ENCODE measurements around the gene ZNF101. TPM values are rescaled to one million over a fixed set of nuclear protein-coding genes. Genes with fewer than 3 reads are reported as not detected.
"Not testable (repeated sequence)": the region's sequence is repeated elsewhere in the genome, so short reads cannot be mapped to it uniquely, and the experiment has no call there.

The ZNF101 gene
- total RNA-seq, 1 experiment from 2014 or later, result 51.4 TPM

DNA sequence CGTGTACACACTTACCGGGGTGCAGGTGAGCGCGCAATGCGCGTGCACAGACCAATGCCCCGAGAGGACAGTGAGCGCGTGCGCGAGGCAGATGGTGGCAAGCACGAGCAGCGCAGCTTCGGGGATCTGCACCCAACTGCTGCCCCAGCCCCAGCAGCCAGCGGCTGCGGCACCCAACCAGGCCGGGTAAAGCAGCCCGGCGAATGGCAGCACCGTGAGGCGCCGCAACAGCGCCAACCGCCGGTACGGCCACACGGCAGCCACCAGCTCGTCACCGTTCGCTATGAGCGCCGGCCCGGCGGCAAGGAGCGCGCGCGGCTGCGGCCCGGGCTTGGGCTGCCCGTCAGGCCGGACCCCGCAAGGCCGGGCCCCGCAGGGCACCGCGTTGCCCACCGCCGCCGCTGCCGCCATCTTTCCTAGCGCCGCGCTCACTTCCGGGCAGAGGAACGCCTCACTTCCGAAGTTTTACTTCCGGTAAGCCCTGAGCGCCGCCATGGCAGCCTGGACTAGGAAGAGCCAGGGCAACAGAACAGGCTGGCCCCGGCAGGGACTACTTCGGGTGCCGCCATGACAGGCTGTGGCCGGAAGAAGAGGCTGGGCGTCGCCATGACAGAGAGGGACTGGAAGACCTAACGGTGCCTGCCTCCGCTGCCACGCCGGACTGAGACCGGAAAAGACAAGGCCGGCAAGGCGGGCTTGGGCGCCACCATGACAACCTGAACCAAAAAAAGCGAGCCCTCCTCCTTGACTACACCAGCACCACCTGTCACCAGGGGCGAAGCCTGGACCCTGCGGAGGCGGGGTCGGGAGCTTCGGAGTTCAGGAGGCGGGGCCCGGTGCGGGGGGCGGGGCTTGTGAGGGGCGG, 5.2 kb upstream of the ZNF101 start, which contains the start of gene ATP13A1 (continued):
- TF ChIP-seq ETV6 (CRISPR knock-in tag; IDR thresholded peaks at IDR 0.05) (peak; percentile 83; the same call in 1 of the 2 replicates), NFE2L1 (CRISPR knock-in tag; IDR thresholded peaks at IDR 0.05) (0 out of 2 replicates have a peak, but pooled peaks have one; percentile 57), CREM (CRISPR knock-in tag; IDR thresholded peaks at IDR 0.05) (peak; percentile 69; the same call in 1 of the 2 replicates)
- TF ChIP-seq, protein P1, sequence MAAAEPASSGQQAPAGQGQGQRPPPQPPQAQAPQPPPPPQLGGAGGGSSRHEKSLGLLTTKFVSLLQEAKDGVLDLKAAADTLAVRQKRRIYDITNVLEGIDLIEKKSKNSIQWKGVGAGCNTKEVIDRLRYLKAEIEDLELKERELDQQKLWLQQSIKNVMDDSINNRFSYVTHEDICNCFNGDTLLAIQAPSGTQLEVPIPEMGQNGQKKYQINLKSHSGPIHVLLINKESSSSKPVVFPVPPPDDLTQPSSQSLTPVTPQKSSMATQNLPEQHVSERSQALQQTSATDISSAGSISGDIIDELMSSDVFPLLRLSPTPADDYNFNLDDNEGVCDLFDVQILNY (CRISPR knock-in tag; IDR thresholded peaks at IDR 0.05), result no peak

DNA sequence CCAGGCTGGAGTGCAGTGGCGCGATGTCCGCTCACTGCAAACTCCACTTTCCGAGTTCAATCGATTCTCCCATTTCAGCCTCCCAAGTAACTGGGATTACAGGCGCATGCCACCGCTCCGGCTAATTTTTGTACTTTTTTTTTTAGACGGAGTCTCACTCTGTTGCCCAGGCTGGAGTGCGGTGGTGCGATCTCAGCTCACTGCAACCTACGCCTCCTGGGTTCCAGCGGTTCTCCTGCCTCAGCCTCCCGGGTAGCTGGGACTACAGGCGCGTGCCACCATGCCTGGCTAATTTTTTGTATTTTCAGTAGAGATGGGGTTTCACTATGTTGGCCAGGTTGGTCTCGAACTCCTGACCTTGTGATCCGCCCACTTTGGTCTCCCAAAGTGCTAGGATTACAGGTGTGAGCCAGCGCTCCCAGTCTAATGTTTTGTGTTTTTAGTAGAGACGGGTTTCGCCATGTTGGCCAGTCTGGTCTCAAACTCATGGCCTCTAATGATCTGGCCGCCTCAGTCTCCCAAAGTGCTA, 3.2 kb upstream of the ZNF101 start:
- H3K27me3 Mint-ChIP-seq (ENCODE audit: low read depth); H3K9me3 Mint-ChIP-seq; H3K27ac Mint-ChIP-seq; DNase-seq (ENCODE audit: low spot score); H3K36me3 Mint-ChIP-seq; POLR2A ChIA-PET; H3K4me3 Mint-ChIP-seq; ATAC-seq: not testable (repeated sequence)
- peaks cover 28% of the 10 kb centered on the region for H3K4me1 Mint-ChIP-seq
- CTCF ChIA-PET, result interaction anchor here (2.3 kb wide), 1 partner anchor 22 kb away, joined by 10 read pairs; the partner anchor contains the start of gene GMIP

DNA sequence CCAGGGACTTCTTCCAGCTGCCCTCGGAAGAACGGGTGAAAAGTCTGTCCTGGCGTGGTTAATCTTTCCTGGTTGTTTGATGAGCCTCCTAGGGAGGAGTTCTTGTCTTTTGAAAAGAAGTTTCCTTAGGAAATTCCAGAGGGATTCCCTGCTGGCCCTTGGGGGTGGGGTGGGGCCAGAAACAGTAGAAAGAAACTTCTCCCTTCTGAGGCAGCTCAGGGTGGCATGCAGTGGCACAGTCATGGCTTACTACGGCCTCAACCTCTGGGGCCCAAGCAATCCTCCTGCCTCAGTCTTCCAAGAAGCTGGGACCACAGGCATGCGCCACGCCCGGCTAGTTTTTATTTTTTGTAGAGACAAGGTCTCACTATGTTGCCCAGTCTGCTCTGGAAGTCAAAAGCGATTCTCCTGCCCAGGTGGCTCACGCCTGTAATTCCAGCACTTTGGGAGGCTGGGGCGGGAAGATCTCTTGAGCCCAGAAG, 1.5 kb downstream of the ZNF101 start:
- POLR2A ChIA-PET, result interaction anchor here (1.1 to 2.8 kb wide), 4 partner anchors 41 to 196 kb away, joined by 3 to 17 read pairs (median 8); partner anchors contain the start of genes ZNF14 and ZNF253

DNA sequence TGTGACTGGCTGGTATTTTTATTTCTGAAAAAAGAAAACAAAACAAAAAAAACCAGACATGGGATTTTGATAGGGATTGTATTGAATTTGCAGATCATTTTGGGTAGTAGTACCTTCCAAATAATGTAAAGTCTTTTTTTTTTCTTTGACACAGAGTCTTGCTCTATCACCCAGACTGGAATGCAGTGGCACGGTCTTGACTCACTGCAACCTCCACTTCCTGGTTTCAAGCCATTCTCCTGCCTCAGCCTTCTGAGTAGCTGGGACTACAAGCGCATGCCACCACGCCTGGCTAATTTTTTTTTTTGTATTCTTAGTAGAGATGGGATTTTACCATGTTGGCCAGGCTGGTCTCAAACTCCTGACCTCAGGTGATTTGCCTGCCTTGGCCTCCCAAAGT, 4.2 kb downstream of the ZNF101 start:
- ATAC-seq (no peak), DNase-seq (ENCODE audit: low spot score) (no peak)
- ChIA-PET POLR2A (no interaction called here), CTCF (interaction anchor here (0.7 kb wide), 1 partner anchor 118 kb away, joined by 4 read pairs; no protein-coding TSS in a partner anchor)
- Mint-ChIP-seq H3K36me3 (peaks cover 41% of the 10 kb centered on the region), H3K27ac (no peak overlapping the region), H3K4me1 (peaks cover 18% of the 10 kb centered on the region), H3K27me3 (ENCODE audit: low read depth) (no peaks in the 10 kb centered on the region), H3K9me3 (no peaks in the 10 kb centered on the region), H3K4me3 (no peak overlapping the region)
- no peak for TF ChIP-seq ZNF263 (CRISPR knock-in tag; IDR thresholded peaks at IDR 0.05; ENCODE audit: low read depth)
- TF ChIP-seq FOXP1 (CRISPR knock-in tag; IDR thresholded peaks at IDR 0.05; ENCODE audit: borderline replicate concordance), result no peak
- no peak for TF ChIP-seq SMAD3 (CRISPR knock-in tag; IDR thresholded peaks at IDR 0.05; ENCODE audit: borderline replicate concordance)
- TF ChIP-seq NR2C2 (CRISPR knock-in tag; IDR thresholded peaks at IDR 0.05), result no peak
- TF ChIP-seq, protein P2, sequence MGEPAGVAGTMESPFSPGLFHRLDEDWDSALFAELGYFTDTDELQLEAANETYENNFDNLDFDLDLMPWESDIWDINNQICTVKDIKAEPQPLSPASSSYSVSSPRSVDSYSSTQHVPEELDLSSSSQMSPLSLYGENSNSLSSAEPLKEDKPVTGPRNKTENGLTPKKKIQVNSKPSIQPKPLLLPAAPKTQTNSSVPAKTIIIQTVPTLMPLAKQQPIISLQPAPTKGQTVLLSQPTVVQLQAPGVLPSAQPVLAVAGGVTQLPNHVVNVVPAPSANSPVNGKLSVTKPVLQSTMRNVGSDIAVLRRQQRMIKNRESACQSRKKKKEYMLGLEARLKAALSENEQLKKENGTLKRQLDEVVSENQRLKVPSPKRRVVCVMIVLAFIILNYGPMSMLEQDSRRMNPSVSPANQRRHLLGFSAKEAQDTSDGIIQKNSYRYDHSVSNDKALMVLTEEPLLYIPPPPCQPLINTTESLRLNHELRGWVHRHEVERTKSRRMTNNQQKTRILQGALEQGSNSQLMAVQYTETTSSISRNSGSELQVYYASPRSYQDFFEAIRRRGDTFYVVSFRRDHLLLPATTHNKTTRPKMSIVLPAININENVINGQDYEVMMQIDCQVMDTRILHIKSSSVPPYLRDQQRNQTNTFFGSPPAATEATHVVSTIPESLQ (CRISPR knock-in tag; IDR thresholded peaks at IDR 0.05), result no peak
- TF ChIP-seq ETV6 (CRISPR knock-in tag; IDR thresholded peaks at IDR 0.05), result no peak
- TF ChIP-seq, protein P3, sequence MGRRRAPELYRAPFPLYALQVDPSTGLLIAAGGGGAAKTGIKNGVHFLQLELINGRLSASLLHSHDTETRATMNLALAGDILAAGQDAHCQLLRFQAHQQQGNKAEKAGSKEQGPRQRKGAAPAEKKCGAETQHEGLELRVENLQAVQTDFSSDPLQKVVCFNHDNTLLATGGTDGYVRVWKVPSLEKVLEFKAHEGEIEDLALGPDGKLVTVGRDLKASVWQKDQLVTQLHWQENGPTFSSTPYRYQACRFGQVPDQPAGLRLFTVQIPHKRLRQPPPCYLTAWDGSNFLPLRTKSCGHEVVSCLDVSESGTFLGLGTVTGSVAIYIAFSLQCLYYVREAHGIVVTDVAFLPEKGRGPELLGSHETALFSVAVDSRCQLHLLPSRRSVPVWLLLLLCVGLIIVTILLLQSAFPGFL (CRISPR knock-in tag; IDR thresholded peaks at IDR 0.05; ENCODE audit: borderline replicate concordance), result no peak
- TF ChIP-seq CREB1 (CRISPR knock-in tag; IDR thresholded peaks at IDR 0.05), result no peak
- TF ChIP-seq ATF1 (CRISPR knock-in tag; IDR thresholded peaks at IDR 0.05), result no peak
- no peak for TF ChIP-seq SOX15 (CRISPR knock-in tag; IDR thresholded peaks at IDR 0.05)
- no peak for TF ChIP-seq ZNF396 (CRISPR knock-in tag; IDR thresholded peaks at IDR 0.05; ENCODE audit: borderline replicate concordance)
- TF ChIP-seq NFYB (CRISPR knock-in tag; conservative IDR thresholded peaks at IDR 0.05; ENCODE audit: low read depth), result no peak
- no peak for TF ChIP-seq FOXK1 (CRISPR knock-in tag; IDR thresholded peaks at IDR 0.05)

More for the DNA sequence above, 1.5 kb downstream of the ZNF101 start:
- DNase-seq (ENCODE audit: low spot score) (peak; percentile 46), ATAC-seq (peak; percentile 26)
- Mint-ChIP-seq H3K27me3 (ENCODE audit: low read depth) (no peaks in the 10 kb centered on the region; the same call in 1 of the 2 replicates), H3K4me3 (peak overlapping the region; percentile 89), H3K27ac (peak overlapping the region; percentile 76), H3K4me1 (peaks cover 21% of the 10 kb centered on the region), H3K36me3 (peaks cover 17% of the 10 kb centered on the region), H3K9me3 (no peaks in the 10 kb centered on the region)
- CTCF ChIA-PET, result interaction anchor here (1.3 to 4.0 kb wide), 4 partner anchors 26 to 191 kb away, joined by 3 to 25 read pairs (median 6); partner anchors contain the start of gene GMIP
- TF ChIP-seq TEAD1 (CRISPR knock-in tag; IDR thresholded peaks at IDR 0.05) (peak; percentile 51; the same call in 1 of the 2 replicates), ZNF423 (CRISPR knock-in tag; IDR thresholded peaks at IDR 0.05) (peak; percentile 30; the same call in 1 of the 2 replicates), GTF2I (CRISPR knock-in tag; conservative IDR thresholded peaks at IDR 0.05) (peak; percentile 69; the same call in 1 of the 2 replicates), ZNF121 (CRISPR knock-in tag; IDR thresholded peaks at IDR 0.05) (peak; percentile 95), NFATC4 (CRISPR knock-in tag; IDR thresholded peaks at IDR 0.05) (no peak)
